HG03097 (cell line): ENCODE data around the gene MAGEA2.
"Not testable (repeated sequence)": the region's sequence is repeated elsewhere in the genome, so short reads cannot be mapped to it uniquely, and the experiment has no call there.

Experiments
- ATAC-seq: cut with Tn5 transposase; IDR thresholded peaks from one replicate; pipeline ENCODE4 v1.9.1; 2021; ENCODE audit not compliant: unreplicated experiment, low FRiP score

MAGEA2 gene

GRCh38 chrX:152709173-152709572 is 44.5 kb downstream of the MAGEA2 start, which contains the start of gene CSAG2:
CSAG2 (minus strand) TSS chrX:152709273; CDS start chrX:152709112, 161 bp downstream.
- ATAC-seq = not testable (repeated sequence)

GRCh38 chrX:152706500-152706899 is 47.1 kb downstream of the MAGEA2 start:
- not testable (repeated sequence) for ATAC-seq

- not testable (repeated sequence) for ATAC-seq
These were observed 53.3 kb downstream of the MAGEA2 start for GRCh38 chrX:152700390-152700789.
